HCT116 (cell line): Measurements from ENCODE around the gene PTPN9.

Experiments used
- POLR2A ChIP-seq: IDR thresholded peaks from 2 replicates; pipeline ENCODE4 v1.7.0; 2011; ENCODE audit warnings: borderline replicate concordance; ENCODE audit not compliant: insufficient read depth, insufficient read length; ENCODE audit errors: extremely low read depth
- ZFX ChIP-seq: fragments of 450-650 bp; IDR thresholded peaks from 2 replicates; pipeline ENCODE4 v1.6.1; 2017
- TF ChIP-seq, protein P1 (sequence below), 3 experiments: fragments of 200-600 bp in 1 of 3; sonication (generic) in 1 of 3; IDR thresholded peaks in 2 of 3; conservative IDR thresholded peaks in 1 of 3; 2 replicates each; pipeline ENCODE4 v1.5.1; 2012 to 2017; ENCODE audit warnings: low read depth in 2 of 3, low read length in 2 of 3, antibody characterized with exemption in 1 of 3, borderline replicate concordance in 1 of 3, control low read depth in 1 of 3, mild to moderate bottlenecking in 1 of 3, mixed read lengths in 1 of 3, mixed run types in 1 of 3, moderate library complexity in 1 of 3; ENCODE audit not compliant: insufficient read depth in 1 of 3
- TF ChIP-seq, protein P2 (sequence below): IDR thresholded peaks from 2 replicates; pipeline ENCODE4 v1.6.1; 2012

DNA sequence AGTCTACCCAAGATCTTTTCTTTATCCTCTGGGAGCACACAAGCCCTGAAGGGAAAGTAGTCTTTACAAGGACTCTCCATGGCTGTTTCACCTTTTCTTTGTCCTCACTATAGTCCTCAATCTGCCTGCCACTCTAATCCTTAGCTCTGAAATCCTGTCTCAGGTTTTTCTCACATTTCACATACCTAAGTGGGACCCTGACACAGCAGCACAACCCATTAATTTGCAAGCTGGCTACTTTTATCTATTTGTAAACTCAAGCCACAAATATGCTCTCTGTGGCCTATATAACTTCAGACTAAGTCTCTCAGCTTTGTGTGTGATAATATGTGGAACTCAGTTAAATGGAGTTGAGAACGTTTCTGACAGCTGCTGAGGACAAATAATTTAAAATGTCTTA is 147.4 kb downstream of the PTPN9 start:
- no peak for TF ChIP-seq POLR2A
- TF ChIP-seq, protein P1, sequence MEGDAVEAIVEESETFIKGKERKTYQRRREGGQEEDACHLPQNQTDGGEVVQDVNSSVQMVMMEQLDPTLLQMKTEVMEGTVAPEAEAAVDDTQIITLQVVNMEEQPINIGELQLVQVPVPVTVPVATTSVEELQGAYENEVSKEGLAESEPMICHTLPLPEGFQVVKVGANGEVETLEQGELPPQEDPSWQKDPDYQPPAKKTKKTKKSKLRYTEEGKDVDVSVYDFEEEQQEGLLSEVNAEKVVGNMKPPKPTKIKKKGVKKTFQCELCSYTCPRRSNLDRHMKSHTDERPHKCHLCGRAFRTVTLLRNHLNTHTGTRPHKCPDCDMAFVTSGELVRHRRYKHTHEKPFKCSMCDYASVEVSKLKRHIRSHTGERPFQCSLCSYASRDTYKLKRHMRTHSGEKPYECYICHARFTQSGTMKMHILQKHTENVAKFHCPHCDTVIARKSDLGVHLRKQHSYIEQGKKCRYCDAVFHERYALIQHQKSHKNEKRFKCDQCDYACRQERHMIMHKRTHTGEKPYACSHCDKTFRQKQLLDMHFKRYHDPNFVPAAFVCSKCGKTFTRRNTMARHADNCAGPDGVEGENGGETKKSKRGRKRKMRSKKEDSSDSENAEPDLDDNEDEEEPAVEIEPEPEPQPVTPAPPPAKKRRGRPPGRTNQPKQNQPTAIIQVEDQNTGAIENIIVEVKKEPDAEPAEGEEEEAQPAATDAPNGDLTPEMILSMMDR (IDR thresholded peaks at IDR 0.05 in 2 of 3, conservative IDR thresholded peaks at IDR 0.05 in 1 of 3; ENCODE audit: borderline replicate concordance in 1 of 3, insufficient read depth in 1 of 3, low read depth in 2 of 3, low read length in 2 of 3) = no peak
- TF ChIP-seq, protein P2, sequence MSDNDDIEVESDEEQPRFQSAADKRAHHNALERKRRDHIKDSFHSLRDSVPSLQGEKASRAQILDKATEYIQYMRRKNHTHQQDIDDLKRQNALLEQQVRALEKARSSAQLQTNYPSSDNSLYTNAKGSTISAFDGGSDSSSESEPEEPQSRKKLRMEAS = no peak
- no peak for TF ChIP-seq ZFX
